Measurements from ENCODE around the gene B3GALT4. TPM values are rescaled to one million over a fixed set of nuclear protein-coding genes. Genes with fewer than 3 reads are reported as not detected.

Gene B3GALT4
- total and polyA plus RNA-seq, 12 donors, result 2.6 to 23.7 (median 13.7) TPM

DNA sequence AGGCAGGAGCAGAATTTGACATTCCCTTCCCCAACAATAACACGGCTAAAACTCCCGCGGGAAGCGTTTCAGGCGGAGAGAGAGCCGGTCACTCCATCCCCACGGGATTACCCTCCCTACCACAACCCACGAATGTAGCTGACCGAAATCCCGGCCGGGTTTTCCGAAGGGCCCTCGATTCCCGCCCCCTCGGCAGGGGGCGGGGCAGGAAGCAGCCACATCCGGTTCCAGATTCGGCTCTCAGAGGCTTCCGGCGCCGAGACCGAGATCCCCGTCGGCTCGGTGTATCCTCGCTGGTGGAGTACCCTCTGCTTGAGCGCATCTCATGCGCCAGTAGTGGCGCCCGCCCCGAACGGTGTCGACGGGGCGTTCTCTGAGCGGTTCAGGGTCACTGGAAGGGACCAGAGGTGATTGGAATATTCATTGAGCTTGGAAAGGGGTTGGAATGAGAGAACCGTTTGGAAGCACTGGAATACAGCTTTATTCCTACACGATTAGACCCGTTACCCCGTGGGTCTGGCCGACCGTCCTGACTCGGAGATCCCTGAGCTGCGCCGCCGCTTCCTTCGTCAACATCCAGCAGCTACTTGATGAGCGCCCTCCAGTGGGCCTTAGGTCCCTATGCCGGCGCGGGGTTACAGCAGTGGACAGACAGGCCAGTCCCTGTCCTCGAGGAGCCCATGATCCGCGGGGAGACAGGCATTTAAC, 22.5 kb downstream of the B3GALT4 start:
- Histone ChIP-seq H3K4me3 (peak overlapping the region; percentile 56 to 90 (median 78)), H3K36me3 (replicated peaks in 1 of 2) (peaks cover 0 to 48% of the 10 kb centered on the region in 2 donors), H3K27me3 (no peaks in the 10 kb centered on the region), H3K9me3 (replicated peaks in 1 of 3) (no peaks in the 10 kb centered on the region), H3K4me1 (replicated peaks in 1 of 2) (peaks cover 21 to 26% of the 10 kb centered on the region in 2 donors), H3K27ac (peak overlapping the region; percentile 87 to 97 (median 95))
- intact Hi-C loops (cut with DNase I), result no loop called here
- DNase-seq, result peak; percentile 91 to 96 (median 94)
- TF ChIP-seq POLR2A (IDR thresholded peaks at IDR 0.05), result peak; percentile 61 to 79
- TF ChIP-seq, protein P1, sequence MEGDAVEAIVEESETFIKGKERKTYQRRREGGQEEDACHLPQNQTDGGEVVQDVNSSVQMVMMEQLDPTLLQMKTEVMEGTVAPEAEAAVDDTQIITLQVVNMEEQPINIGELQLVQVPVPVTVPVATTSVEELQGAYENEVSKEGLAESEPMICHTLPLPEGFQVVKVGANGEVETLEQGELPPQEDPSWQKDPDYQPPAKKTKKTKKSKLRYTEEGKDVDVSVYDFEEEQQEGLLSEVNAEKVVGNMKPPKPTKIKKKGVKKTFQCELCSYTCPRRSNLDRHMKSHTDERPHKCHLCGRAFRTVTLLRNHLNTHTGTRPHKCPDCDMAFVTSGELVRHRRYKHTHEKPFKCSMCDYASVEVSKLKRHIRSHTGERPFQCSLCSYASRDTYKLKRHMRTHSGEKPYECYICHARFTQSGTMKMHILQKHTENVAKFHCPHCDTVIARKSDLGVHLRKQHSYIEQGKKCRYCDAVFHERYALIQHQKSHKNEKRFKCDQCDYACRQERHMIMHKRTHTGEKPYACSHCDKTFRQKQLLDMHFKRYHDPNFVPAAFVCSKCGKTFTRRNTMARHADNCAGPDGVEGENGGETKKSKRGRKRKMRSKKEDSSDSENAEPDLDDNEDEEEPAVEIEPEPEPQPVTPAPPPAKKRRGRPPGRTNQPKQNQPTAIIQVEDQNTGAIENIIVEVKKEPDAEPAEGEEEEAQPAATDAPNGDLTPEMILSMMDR (IDR thresholded peaks at IDR 0.05), result peak; percentile 37 to 81 (median 74)
- WGBS, 4 donors, result 0 to 1% (median 0%) methylated on average over 13 to 54 of the region's 54 CpGs

DNA sequence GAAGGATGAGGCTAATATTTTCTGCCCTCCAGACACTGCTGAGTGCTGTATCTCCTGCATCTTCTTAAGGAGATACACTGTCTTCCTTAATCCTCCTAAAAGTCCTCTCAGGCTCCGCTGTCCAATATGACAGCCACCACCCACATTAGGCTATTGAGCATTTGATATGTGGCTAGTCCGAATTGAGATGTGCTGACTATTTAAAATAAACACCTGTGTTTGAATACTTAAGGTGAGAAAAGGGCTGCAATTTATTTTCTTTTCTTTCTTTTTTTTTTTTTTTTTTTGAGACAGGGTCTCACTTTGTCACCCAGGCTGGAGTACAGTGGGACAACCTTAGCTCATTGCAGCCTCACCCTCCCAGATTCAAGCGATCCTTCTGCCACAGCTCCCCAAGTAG, 25.0 kb downstream of the B3GALT4 start:
- no peak overlapping the region for H3K27ac ChIP-seq
- H3K27me3 ChIP-seq, result no peaks in the 10 kb centered on the region
- 67 to 95% (median 93%) methylated on average over 3 of the region's 3 CpGs for WGBS, 4 donors
- H3K4me3 ChIP-seq, result no peak overlapping the region
- intact Hi-C loops (cut with DNase I), result no loop called here
- no peak for DNase-seq
- TF ChIP-seq, protein P1 (IDR thresholded peaks at IDR 0.05), result no peak
- TF ChIP-seq POLR2A (IDR thresholded peaks at IDR 0.05), result no peak
- peaks cover 0 to 48% of the 10 kb centered on the region in 2 donors for H3K36me3 ChIP-seq (replicated peaks in 1 of 2)
- no peaks in the 10 kb centered on the region for H3K9me3 ChIP-seq (replicated peaks in 1 of 3)
- H3K4me1 ChIP-seq (replicated peaks in 1 of 2), result peaks cover 18 to 31% of the 10 kb centered on the region in 2 donors

DNA sequence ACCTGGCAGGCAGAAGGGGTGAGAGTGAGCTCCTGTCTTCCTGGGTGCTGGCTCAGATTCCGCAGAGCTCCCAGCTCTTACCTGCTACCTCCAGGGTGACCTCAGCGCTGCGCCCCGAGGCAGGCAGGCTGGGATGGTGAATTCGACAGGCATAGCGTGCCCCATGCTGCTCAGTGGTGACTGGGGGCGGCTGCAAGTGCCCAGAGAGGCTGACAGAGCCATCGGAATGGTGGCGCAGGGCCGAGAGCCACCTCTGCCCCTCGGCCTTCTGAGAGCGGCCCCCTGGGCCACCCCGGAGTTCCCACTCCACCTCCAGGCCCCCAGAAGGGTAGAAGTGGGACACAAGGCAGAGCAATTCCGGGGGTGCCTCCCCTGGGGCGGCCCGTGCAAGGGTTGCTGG, 27.3 kb downstream of the B3GALT4 start:
- Histone ChIP-seq H3K4me3 (no peak overlapping the region), H3K27me3 (no peaks in the 10 kb centered on the region), H3K36me3 (replicated peaks in 1 of 2) (peaks cover 0 to 48% of the 10 kb centered on the region in 2 donors), H3K4me1 (replicated peaks in 1 of 2) (peaks cover 12 to 22% of the 10 kb centered on the region in 2 donors), H3K9me3 (replicated peaks in 1 of 3) (no peaks in the 10 kb centered on the region), H3K27ac (no peak overlapping the region)
- WGBS, 4 donors, result 84 to 94% (median 91%) methylated on average over 11 to 16 of the region's 16 CpGs
- TF ChIP-seq, protein P1 (IDR thresholded peaks at IDR 0.05), result no peak
- TF ChIP-seq POLR2A (IDR thresholded peaks at IDR 0.05), result no peak
- no peak for DNase-seq
- intact Hi-C loops (cut with DNase I), result no loop called here

DNA sequence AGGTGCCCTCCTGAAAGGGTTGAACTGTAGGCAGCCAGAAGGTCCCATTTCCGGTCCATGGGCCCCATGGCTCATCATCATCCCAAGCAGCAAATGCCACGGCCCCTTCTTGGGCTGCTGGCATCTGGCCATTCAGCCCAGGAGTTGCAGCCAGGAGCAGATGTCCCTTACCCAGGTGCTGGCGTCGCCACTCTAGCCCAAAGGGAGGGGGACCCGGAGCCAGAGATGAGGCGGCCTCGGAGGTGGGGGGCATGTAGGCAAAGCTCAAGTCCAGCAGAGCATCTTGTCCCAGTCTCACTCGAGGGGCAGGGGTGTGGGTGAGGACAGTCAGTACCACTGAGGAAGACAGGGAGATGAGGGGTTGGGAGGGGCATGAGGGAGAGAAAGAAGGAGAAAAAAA, 28.1 kb downstream of the B3GALT4 start:
- no peak overlapping the region for H3K4me3 ChIP-seq
- H3K27me3 ChIP-seq, result no peaks in the 10 kb centered on the region
- DNase-seq, result no peak
- peaks cover 12 to 21% of the 10 kb centered on the region in 2 donors for H3K4me1 ChIP-seq (replicated peaks in 1 of 2)
- intact Hi-C loops (cut with DNase I), result no loop called here
- no peaks in the 10 kb centered on the region for H3K9me3 ChIP-seq (replicated peaks in 1 of 3)
- TF ChIP-seq, protein P1 (IDR thresholded peaks at IDR 0.05), result no peak
- no peak for TF ChIP-seq POLR2A (IDR thresholded peaks at IDR 0.05)
- peaks cover 0 to 53% of the 10 kb centered on the region in 2 donors for H3K36me3 ChIP-seq (replicated peaks in 1 of 2)
- peak overlapping the region in 1 of 5 donors; percentile 52 for H3K27ac ChIP-seq
- WGBS, 4 donors, result 77 to 92% (median 84%) methylated on average over 4 to 8 of the region's 8 CpGs

Measured in adrenal gland (tissue), 12 donors.